Esophagus (tissue), 2 donors: ENCODE results near the gene ERICH6. TPM values are rescaled to one million over a fixed set of nuclear protein-coding genes. Genes with fewer than 3 reads are reported as not detected.

ENCODE experiments used
- H3K27ac ChIP-seq, 2 donors: one replicate each; pipeline ENCODE4 v1.5.1; 2013; ENCODE audit warnings: low read depth in 2 of 2, mild to moderate bottlenecking in 2 of 2, inconsistent platforms in 1 of 2, low read length in 1 of 2, moderate library complexity in 1 of 2
- H3K27me3 ChIP-seq, 2 donors: one replicate each; pipeline ENCODE4 v1.6.1; 2013; ENCODE audit warnings: low read length in 2 of 2, control low read depth in 1 of 2, mild to moderate bottlenecking in 1 of 2; ENCODE audit not compliant: insufficient read depth in 2 of 2, control insufficient read depth in 1 of 2
- H3K36me3 ChIP-seq, 2 donors: one replicate each; pipeline ENCODE4 v1.6.1; 2013; ENCODE audit warnings: low read length in 1 of 2; ENCODE audit not compliant: control insufficient read depth in 2 of 2, insufficient read depth in 2 of 2
- H3K4me1 ChIP-seq, 2 donors: one replicate each; pipeline ENCODE4 v1.6.1; 2013; ENCODE audit warnings: low read length in 1 of 2; ENCODE audit not compliant: control insufficient read depth in 2 of 2, insufficient read depth in 2 of 2
- H3K4me3 ChIP-seq, 2 donors: one replicate each; pipeline ENCODE4 v1.5.1; 2013; ENCODE audit warnings: low read length in 2 of 2, mild to moderate bottlenecking in 2 of 2, low read depth in 1 of 2, moderate library complexity in 1 of 2
- H3K9me3 ChIP-seq, 2 donors: one replicate each; pipeline ENCODE4 v1.6.1; 2013; ENCODE audit warnings: mild to moderate bottlenecking in 2 of 2, low read depth in 1 of 2, low read length in 1 of 2, moderate library complexity in 1 of 2; ENCODE audit not compliant: control insufficient read depth in 2 of 2, insufficient read depth in 1 of 2
- WGBS, 2 donors: extraction: QIAGEN DNeasy Blood & Tissue Kit; methylation state at CpG; one replicate each; pipeline ENCODE4 v1.1.7; 2013; 5-methylcytosine and 5-hydroxymethylcytosine counted together
- polyA plus RNA-seq, 2 donors: library from polyadenylated mRNA; stranded (reverse); fragments of 200-250 nt; gene quantifications; one replicate each; pipeline ENCODE4 v1.2.3, GENCODE V29; 2013
- donor health status: healthy with polysubstance abuse.
- donor health status: Bipolar disorder and iron deficiency.

ERICH6 gene
- polyA plus RNA-seq, 2 donors: not detected

- Histone ChIP-seq H3K36me3 (peaks cover 0 to 9% of the 10 kb centered on the region in 2 donors), H3K4me1 (no peaks in the 10 kb centered on the region), H3K9me3 (no peaks in the 10 kb centered on the region), H3K27me3 (no peaks in the 10 kb centered on the region), H3K4me3 (no peak overlapping the region), H3K27ac (no peak overlapping the region)
- WGBS, 2 donors: 61% methylated on average over 1 of the region's 1 CpG
Observed at GRCh38 chr3:150610785-150611184, 92.9 kb downstream of the ERICH6 start.

- 0% methylated on average over 1 of the region's 1 CpG for WGBS, 2 donors
- Histone ChIP-seq H3K27me3 (no peaks in the 10 kb centered on the region), H3K9me3 (no peaks in the 10 kb centered on the region), H3K36me3 (peaks cover 0 to 9% of the 10 kb centered on the region in 2 donors), H3K4me3 (no peak overlapping the region), H3K27ac (no peak overlapping the region), H3K4me1 (no peaks in the 10 kb centered on the region)
Observed at GRCh38 chr3:150609988-150610387, 93.7 kb downstream of the ERICH6 start.

Other genes starting within 250 kb of the ERICH6 start
- 10 to 100 TPM; 36.1 to 99.0 TPM for gene SERP1, start 157.4 kb downstream of the ERICH6 start, polyA plus RNA-seq
- 10 to 100 TPM; 50.4 to 63.7 TPM for gene EIF2A, start 157.1 kb downstream of the ERICH6 start, polyA plus RNA-seq
- gene SELENOT, start 100.6 kb downstream of the ERICH6 start, polyA plus RNA-seq: 10 to 100 TPM; 14.6 to 62.5 TPM
- 10 to 100 TPM; 16.3 to 32.4 TPM for gene SIAH2, start 59.2 kb upstream of the ERICH6 start, polyA plus RNA-seq
- not detected for gene MINDY4B, start 201.5 kb upstream of the ERICH6 start, polyA plus RNA-seq